GM12878 (cell line): ENCODE results near the gene SSBP3. TPM values are rescaled to one million over a fixed set of nuclear protein-coding genes. Genes with fewer than 3 reads are reported as not detected.

Experiments used
- ATAC-seq: fragments of 200-7000 bp; cut with Tn5 transposase; 3 replicates; pipeline ENCODE4 v1.9.1; 2020; ENCODE audit warnings: mild to moderate bottlenecking, moderate library complexity
- BruUV-seq: library from RNA; stranded (reverse); fragments of 400-500 nt; replicated peaks from 2 replicates; lab custom pipeline; 2021; lab: Mats Ljungman, UMichigan
- CTCF ChIA-PET: fragments of 300-600 bp; sonication (Branson Sonifier 250); formaldehyde crosslinking; extraction: SDS; loops from one replicate; lab custom pipeline; 2021; ENCODE audit warnings: inconsistent platforms; lab: Yijun Ruan, JAX
- POLR2A ChIA-PET: fragments of 350-600 bp; formaldehyde crosslinking; extraction: SDS; loops from one replicate; lab custom pipeline; 2021; ENCODE audit warnings: inconsistent platforms; lab: Charles Lee
- RAD21 ChIA-PET: fragments of 300-600 bp; sonication (Branson Sonifier 250); formaldehyde crosslinking; loops from one replicate; lab custom pipeline; 2023; ENCODE audit warnings: antibody characterized with exemption; ENCODE audit not compliant: unreplicated experiment; lab: Charles Lee
- SMC1A ChIA-PET: fragments of 300-600 bp; sonication (Branson Sonifier 250); formaldehyde crosslinking; loops from one replicate; lab custom pipeline; 2023; ENCODE audit not compliant: unreplicated experiment, uncharacterized antibody; lab: Charles Lee
- DNase-seq: peaks from one replicate; pipeline ENCODE4 v3.0.0-alpha.2; 2011; ENCODE audit warnings: low read depth, low spot score
- FAIRE-seq: peaks from 3 replicates; lab custom pipeline; 2011; peaks lifted over from hg19 to GRCh38; lab: Jason Lieb, UNC
- H2AFZ ChIP-seq: 2 replicates; pipeline ENCODE4 v1.6.0; 2011; ENCODE audit warnings: low read depth, low read length, control low read depth; ENCODE audit not compliant: control insufficient read depth
- H3K27ac ChIP-seq: 2 replicates; pipeline ENCODE4 v1.5.1; 2011; ENCODE audit warnings: control low read depth; ENCODE audit not compliant: control insufficient read depth, insufficient read depth
- H3K27me3 ChIP-seq, 2 experiments: replicated peaks in 1 of 2; 2 replicates each; pipeline versions ENCODE4 v1.6.0 to v1.6.1; 2011; ENCODE audit warnings: low read length in 1 of 2; ENCODE audit not compliant: control insufficient read depth in 2 of 2, insufficient read depth in 2 of 2
- H3K36me3 ChIP-seq, 2 experiments: 2 replicates each; pipeline ENCODE4 v1.5.1; 2011; ENCODE audit warnings: low read length in 1 of 2; ENCODE audit not compliant: control insufficient read depth in 2 of 2, insufficient read depth in 2 of 2
- H3K4me1 ChIP-seq: 2 replicates; pipeline ENCODE4 v1.6.1; 2011; ENCODE audit warnings: mild to moderate bottlenecking, low read length, moderate library complexity, mixed read lengths; ENCODE audit not compliant: control insufficient read depth, insufficient read depth
- H3K4me2 ChIP-seq: 2 replicates; pipeline ENCODE4 v1.6.0; 2011; ENCODE audit warnings: control low read depth; ENCODE audit not compliant: control insufficient read depth, insufficient read depth
- H3K4me3 ChIP-seq: fragments of 200-600 bp; sonication (generic); 2 replicates; pipeline ENCODE4 v1.5.1; 2016
- H3K79me2 ChIP-seq: 2 replicates; pipeline ENCODE4 v1.6.0; 2011; ENCODE audit warnings: low read length; ENCODE audit not compliant: control insufficient read depth, insufficient read depth
- H3K9ac ChIP-seq: 2 replicates; pipeline ENCODE4 v1.8.0; 2011; ENCODE audit warnings: low read length, control low read depth, mixed read lengths; ENCODE audit not compliant: control insufficient read depth, insufficient read depth
- H3K9me3 ChIP-seq: replicated peaks from 3 replicates; pipeline ENCODE4 v1.5.1; 2011; ENCODE audit warnings: mild to moderate bottlenecking, low read length; ENCODE audit not compliant: control insufficient read depth, insufficient read depth
- H4K20me1 ChIP-seq: 2 replicates; pipeline ENCODE4 v1.6.0; 2011; ENCODE audit not compliant: control insufficient read depth, insufficient read depth
- CBX3 ChIP-seq: fragments of 200-600 bp; sonication (generic); IDR thresholded peaks from 2 replicates; pipeline ENCODE4 v1.6.1; 2016; ENCODE audit warnings: low read depth, borderline replicate concordance
- CBX5 ChIP-seq: sonication (generic); IDR thresholded peaks from 2 replicates; pipeline ENCODE4 v1.6.1; 2016; ENCODE audit warnings: low read depth, moderate library complexity, mild to moderate bottlenecking, inconsistent platforms
- CREB1 ChIP-seq: IDR thresholded peaks from 2 replicates; pipeline ENCODE4 v1.6.1; 2012; ENCODE audit warnings: low read depth, mild to moderate bottlenecking, inconsistent platforms
- E4F1 ChIP-seq: fragments of 450-650 bp; IDR thresholded peaks from 2 replicates; pipeline ENCODE4 v1.6.1; 2018; ENCODE audit warnings: borderline replicate concordance, mild to moderate bottlenecking; ENCODE audit not compliant: partially characterized antibody
- EED ChIP-seq: sonication (generic); IDR thresholded peaks from 2 replicates; pipeline ENCODE4 v1.6.1; 2016; ENCODE audit warnings: antibody characterized with exemption, low read depth
- HDAC2 ChIP-seq: fragments of 200-600 bp; sonication (generic); IDR thresholded peaks from 2 replicates; pipeline ENCODE4 v1.6.1; 2017
- HDGF ChIP-seq: fragments of 450-650 bp; IDR thresholded peaks from 2 replicates; pipeline ENCODE4 v1.6.1; 2016; ENCODE audit warnings: antibody characterized with exemption
- KDM1A ChIP-seq: fragments of 200-600 bp; sonication (generic); IDR thresholded peaks from 2 replicates; pipeline ENCODE4 v1.6.1; 2016; ENCODE audit warnings: borderline replicate concordance
- MLLT1 ChIP-seq: fragments of 450-650 bp; IDR thresholded peaks from 2 replicates; pipeline ENCODE4 v1.6.1; 2016; ENCODE audit warnings: mild to moderate bottlenecking
- NBN ChIP-seq: fragments of 450-650 bp; IDR thresholded peaks from 2 replicates; pipeline ENCODE4 v1.6.1; 2016
- NFIC ChIP-seq: IDR thresholded peaks from 2 replicates; pipeline ENCODE4 v1.6.1; 2012; ENCODE audit warnings: low read depth, mild to moderate bottlenecking, inconsistent platforms, low read length, moderate library complexity
- POLR2AphosphoS2 ChIP-seq: IDR thresholded peaks from 2 replicates; pipeline ENCODE4 v1.6.1; 2011; ENCODE audit warnings: low read depth, mild to moderate bottlenecking, low read length, improper control_type of control experiment, moderate library complexity
- RCOR1 ChIP-seq: conservative IDR thresholded peaks from 2 replicates; pipeline ENCODE4 v1.6.1; 2012; ENCODE audit warnings: low read depth, low read length, improper control_type of control experiment
- USF1 ChIP-seq: IDR thresholded peaks from 2 replicates; pipeline ENCODE4 v1.6.1; 2011; ENCODE audit warnings: borderline replicate concordance, low read depth, mild to moderate bottlenecking, moderate library complexity, mixed read lengths, low read length; ENCODE audit not compliant: insufficient read depth; ENCODE audit errors: extremely low read length
- ZBTB4 ChIP-seq: fragments of 450-650 bp; formaldehyde crosslinking; IDR thresholded peaks from 2 replicates; pipeline ENCODE4 v1.4.0; 2022; ENCODE audit warnings: mild to moderate bottlenecking, moderate library complexity
- ZNF274 ChIP-seq: IDR thresholded peaks from one replicate; pipeline ENCODE4 v1.8.0; 2011; ENCODE audit not compliant: insufficient read length, insufficient read depth
- WGBS: methylation state at CpG from one replicate; pipeline ENCODE4 v1.1.6; 2016; ENCODE audit warnings: low lambda C conversion rate; ENCODE audit not compliant: insufficient replicate concordance, insufficient coverage; ENCODE audit errors: missing lambda C conversion rate; 5-methylcytosine and 5-hydroxymethylcytosine counted together
- in situ Hi-C: fragments of 300-500 bp; cut with MboI; formaldehyde crosslinking; loops from 9 replicates; pipeline ENCODE4 v1.14.3; 2018; ENCODE audit warnings: mixed read lengths
- intact Hi-C: fragments of 100-400 bp; cut with micrococcal nuclease; formaldehyde crosslinking; loops from one replicate; pipeline ENCODE4 v1.14.2; 2022; ENCODE audit not compliant: unreplicated experiment
- polyA plus RNA-seq, 11 experiments: library from polyadenylated mRNA; depleted of rRNA in 4 of 11; unstranded in 6 of 11; stranded (reverse) in 5 of 11; fragments of >200 nt; fragmentation: Nextera tagmentation in 4 of 11; fragmentation: Illumina TruSeq in 1 of 11; extraction: Ambion mirVana in 4 of 11; extraction: Trizol in 1 of 11; gene quantifications; 1 replicate in 1 of 11; 2 replicates in 10 of 11; pipeline versions ENCODE4 v1.2.1 to v1.2.3, GENCODE V29; 2011 to 2016; ENCODE audit warnings: inconsistent platforms in 2 of 11, missing spikeins in 2 of 11, low read depth in 1 of 11
- total RNA-seq, 4 experiments: library from RNA; depleted of rRNA in 3 of 4; stranded (reverse); fragments of >200 nt in 3 of 4; fragmentation: Illumina TruSeq in 1 of 4; extraction: Trizol in 1 of 4; gene quantifications; 2 replicates each; pipeline versions ENCODE4 v1.2.1 to v1.2.3, GENCODE V29; 2013 to 2021

Gene SSBP3
- total and polyA plus RNA-seq, 10 of the 15 experiments (the other 5 are each of a cell fraction or from before 2014, with no cell fraction given): 4.1 to 51.7 (median 17.1) TPM

- H3K4me3 ChIP-seq: no peak overlapping the region
- H3K4me1 ChIP-seq: peaks cover 12% of the 10 kb centered on the region
- POLR2A ChIA-PET: interaction anchor here (0.5 to 0.6 kb wide), 2 partner anchors 18 to 86 kb away, joined by 5 to 7 read pairs; no protein-coding TSS in a partner anchor
- ATAC-seq (no peak), DNase-seq (no peak), FAIRE-seq (no peak)
- TF ChIP-seq CBX3 (no peak), MLLT1 (no peak), NFIC (no peak), POLR2AphosphoS2 (no peak), HDGF (no peak), ZBTB4 (CRISPR knock-in tag) (no peak), KDM1A (no peak), CBX5 (no peak), CREB1 (no peak), EED (no peak), HDAC2 (no peak), USF1 (no peak), ZNF274 (no peak), E4F1 (no peak), NBN (no peak), RCOR1 (no peak)
- BruUV-seq: no TSS peak
- CTCF ChIA-PET: interaction anchor here (0.8 to 1.5 kb wide), 2 partner anchors 26 to 91 kb away, joined by 3 read pairs; no protein-coding TSS in a partner anchor
- intact Hi-C loops: no loop called here
- H4K20me1 ChIP-seq: no peaks in the 10 kb centered on the region
- peaks cover 8 to 49% of the 10 kb centered on the region in 2 experiments for H3K36me3 ChIP-seq
- H3K27me3 ChIP-seq: no peaks in the 10 kb centered on the region
- in situ Hi-C loops: no loop called here
- no peak overlapping the region for H3K4me2 ChIP-seq
- peaks cover 23% of the 10 kb centered on the region for H3K79me2 ChIP-seq
- no peaks in the 10 kb centered on the region for H3K9me3 ChIP-seq
- RAD21 ChIA-PET: interaction anchor here (1.2 kb wide), 1 partner anchor 35 kb away, joined by 3 read pairs; no protein-coding TSS in a partner anchor
- no peak overlapping the region for H2AFZ ChIP-seq
- no peak overlapping the region for H3K9ac ChIP-seq
- 93% methylated on average over 9 of the region's 9 CpGs for WGBS
- no peak overlapping the region for H3K27ac ChIP-seq
- SMC1A ChIA-PET: interaction anchor here (1.1 to 1.6 kb wide), 2 partner anchors 39 to 41 kb away, joined by 3 read pairs; no protein-coding TSS in a partner anchor
Observed at GRCh38 chr1:54398963-54399528, 7.1 kb downstream of the SSBP3 start.
